AG09319 (cell line): ENCODE measurements around the gene CEP162.
"Not testable (repeated sequence)": the region's sequence is repeated elsewhere in the genome, so short reads cannot be mapped to it uniquely, and the experiment has no call there.

Source experiments
- DNase-seq: peaks from one replicate; pipeline ENCODE4 v3.0.0-alpha.2; 2010; ENCODE audit warnings: low read depth; ENCODE audit errors: extremely low read depth
- CTCF ChIP-seq: IDR thresholded peaks from 2 replicates; pipeline ENCODE4 v1.5.1; 2011; ENCODE audit warnings: low read depth, mild to moderate bottlenecking, inconsistent platforms, low read length, moderate library complexity

CEP162 gene

DNA sequence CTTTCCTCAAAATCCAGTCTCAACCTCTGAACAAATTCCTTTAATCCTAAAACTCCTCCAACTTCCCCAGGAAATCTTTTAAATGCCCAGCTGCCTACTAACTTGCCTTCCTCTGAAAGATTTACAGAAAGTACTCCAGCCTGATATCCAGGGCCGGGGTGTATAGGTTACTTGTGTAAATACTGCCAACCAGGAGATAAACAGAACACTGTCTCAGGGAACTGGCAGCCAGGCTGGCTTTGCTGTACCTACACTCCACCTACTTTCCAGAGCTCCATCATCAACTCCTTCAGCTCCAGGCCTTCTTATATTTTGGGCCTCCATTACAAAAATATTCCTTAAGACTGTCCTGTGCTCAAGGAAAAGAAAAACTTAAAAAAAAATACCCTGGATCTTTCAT is 85.9 kb downstream of the CEP162 start:
- DNase-seq: no peak
- TF ChIP-seq CTCF: no peak

GRCh38 chr6:84139311-84139710 is 88.1 kb downstream of the CEP162 start:
- DNase-seq: no peak
- TF ChIP-seq CTCF: no peak

DNA sequence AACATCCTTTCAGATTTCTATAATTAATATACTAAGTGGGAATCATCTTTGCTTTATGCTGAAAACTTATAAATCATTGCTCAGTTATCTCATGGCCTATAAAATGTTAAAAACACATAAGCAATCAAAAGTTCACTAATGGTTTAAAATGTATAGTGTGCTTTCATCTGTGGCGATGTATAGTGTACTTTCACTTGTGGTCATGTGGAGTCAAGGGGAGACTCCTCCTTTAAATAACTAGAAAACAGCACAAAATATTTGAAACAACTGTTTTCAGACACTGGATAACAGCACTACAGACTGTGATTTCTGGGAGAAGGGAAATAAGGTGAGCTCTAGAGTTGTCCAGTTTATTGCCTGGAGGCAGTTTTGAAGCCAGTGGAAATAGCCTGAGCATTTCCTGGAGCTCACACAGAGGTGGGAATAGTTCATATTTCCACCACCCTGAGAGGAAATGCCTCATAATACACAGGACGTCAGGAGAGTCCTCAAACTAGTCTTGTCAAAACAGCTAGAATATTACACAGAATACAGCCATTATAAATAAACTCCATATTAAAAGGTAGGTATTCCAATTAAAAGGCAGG is 89.4 kb downstream of the CEP162 start:
- no peak for TF ChIP-seq CTCF
- DNase-seq: no peak

DNA sequence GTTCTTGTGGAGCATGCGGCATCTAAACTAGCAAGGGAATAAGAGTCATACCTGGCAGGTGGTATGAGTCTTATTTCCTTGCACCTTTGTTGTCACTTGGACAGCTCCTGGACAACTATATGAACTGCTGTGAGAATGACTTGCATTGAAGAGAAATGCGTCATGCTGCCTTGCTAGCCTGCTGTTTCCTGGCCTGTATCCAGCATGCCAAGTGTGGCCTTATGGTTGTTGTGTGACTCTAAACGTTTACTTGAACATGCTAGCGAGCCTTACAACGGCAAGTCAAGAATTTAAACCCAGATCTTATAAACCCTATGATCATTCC is 90.4 kb downstream of the CEP162 start:
- no peak for DNase-seq
- no peak for TF ChIP-seq CTCF

GRCh38 chr6:84136364-84137050 is 90.9 kb downstream of the CEP162 start:
- no peak for TF ChIP-seq CTCF
- no peak for DNase-seq

DNA sequence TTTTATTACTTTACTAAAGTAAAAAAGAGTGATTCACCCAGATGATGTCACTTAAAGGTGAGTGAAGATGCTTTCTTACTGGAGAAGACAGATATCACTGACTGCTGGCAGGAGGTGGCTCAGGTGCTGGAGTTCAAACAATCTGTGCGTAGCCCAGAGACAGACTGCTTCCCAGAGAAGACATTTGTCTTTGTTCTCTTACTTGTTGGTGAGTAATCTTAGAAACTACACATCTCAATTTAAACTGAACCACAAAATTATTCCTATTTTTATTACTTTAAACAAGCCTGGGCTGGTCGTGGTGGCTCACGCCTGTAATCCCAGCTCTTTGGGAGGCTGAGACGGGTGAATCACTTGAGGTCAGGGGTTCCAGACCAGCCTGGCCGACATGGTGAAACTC is 92.2 kb downstream of the CEP162 start:
- DNase-seq: no peak
- TF ChIP-seq CTCF: no peak

GRCh38 chr6:84133385-84133784 is 94.1 kb downstream of the CEP162 start:
- DNase-seq: not testable (repeated sequence)

- not testable (repeated sequence) for DNase-seq
These were observed 97.9 kb downstream of the CEP162 start for GRCh38 chr6:84129588-84129987.
